HG03175 (cell line): ENCODE measurements around the gene FAM120A.

Experiments used
- ATAC-seq: cut with Tn5 transposase; IDR thresholded peaks from one replicate; pipeline ENCODE4 v1.9.1; 2021; ENCODE audit warnings: mild to moderate bottlenecking, moderate library complexity; ENCODE audit not compliant: unreplicated experiment

The FAM120A gene

GRCh38 chr9:93467462-93467861 lies 16.0 kb downstream of the FAM120A start:
- no peak for ATAC-seq

- ATAC-seq = no peak
Observed at GRCh38 chr9:93468763-93469456, 17.4 kb downstream of the FAM120A start.

GRCh38 chr9:93470391-93470790 lies 18.9 kb downstream of the FAM120A start:
- ATAC-seq = no peak

GRCh38 chr9:93471124-93471523 lies 19.6 kb downstream of the FAM120A start:
- ATAC-seq = no peak

GRCh38 chr9:93473411-93473810 lies 21.9 kb downstream of the FAM120A start:
- no peak for ATAC-seq

GRCh38 chr9:93475108-93475507 lies 23.6 kb downstream of the FAM120A start:
- no peak for ATAC-seq

GRCh38 chr9:93475856-93476255 lies 24.4 kb downstream of the FAM120A start:
- ATAC-seq = no peak

GRCh38 chr9:93476924-93477323 lies 25.4 kb downstream of the FAM120A start:
- no peak for ATAC-seq

GRCh38 chr9:93477397-93477796 lies 25.9 kb downstream of the FAM120A start:
- no peak for ATAC-seq

- no peak for ATAC-seq
Observed at GRCh38 chr9:93479726-93480125, 28.2 kb downstream of the FAM120A start.

- ATAC-seq = no peak
Observed at GRCh38 chr9:93480262-93480661, 28.8 kb downstream of the FAM120A start.

GRCh38 chr9:93480728-93481324 lies 29.3 kb downstream of the FAM120A start:
- ATAC-seq = no peak

GRCh38 chr9:93483497-93483896 lies 32.0 kb downstream of the FAM120A start:
- no peak for ATAC-seq

GRCh38 chr9:93486268-93486667 lies 34.8 kb downstream of the FAM120A start:
- ATAC-seq = no peak

- no peak for ATAC-seq
Observed at GRCh38 chr9:93488244-93488643, 36.8 kb downstream of the FAM120A start.

- no peak for ATAC-seq
Observed at GRCh38 chr9:93491593-93492232, 40.2 kb downstream of the FAM120A start.

GRCh38 chr9:93492327-93492726 lies 40.8 kb downstream of the FAM120A start:
- ATAC-seq = no peak

- ATAC-seq = no peak
Observed at GRCh38 chr9:93493949-93494348, 42.5 kb downstream of the FAM120A start.

- ATAC-seq = no peak
Observed at GRCh38 chr9:93496285-93496684, 44.8 kb downstream of the FAM120A start.

GRCh38 chr9:93500571-93501298 lies 49.2 kb downstream of the FAM120A start:
- ATAC-seq = no peak

- no peak for ATAC-seq
Observed at GRCh38 chr9:93501406-93501805, 49.9 kb downstream of the FAM120A start.

- no peak for ATAC-seq
Observed at GRCh38 chr9:93503381-93503780, 51.9 kb downstream of the FAM120A start.
